Hematopoietic multipotent progenitor cell (in vitro differentiated cells): Measurements from ENCODE around the gene PSG5. TPM values are rescaled to one million over a fixed set of nuclear protein-coding genes. Genes with fewer than 3 reads are reported as not detected.

ENCODE experiments used
- total RNA-seq: library from RNA; depleted of rRNA; stranded (reverse); fragments of >200 nt; gene quantifications from one replicate; pipeline ENCODE4 v1.2.3, GENCODE V29; 2012

Gene PSG5
- total RNA-seq, 1 donor: not detected

Other genes with a start within 250 kb of the PSG5 start
- not detected for gene PSG7, start 249.3 kb downstream of the PSG5 start, total RNA-seq
- gene PSG11, start 160.1 kb downstream of the PSG5 start, total RNA-seq: not detected
- not detected for gene PSG2, start 103.8 kb downstream of the PSG5 start, total RNA-seq
- not detected for gene PSG4, start 19.1 kb upstream of the PSG5 start, total RNA-seq
- gene PSG9, start 83.0 kb upstream of the PSG5 start, total RNA-seq: not detected
- 5.4 TPM for gene CD177, start 167.2 kb upstream of the PSG5 start, total RNA-seq
- not detected for gene TEX101, start 228.4 kb upstream of the PSG5 start, total RNA-seq